NCI-H510A (cell line): Measurements from ENCODE around the gene BCORL1.
A peak's percentile ranks its signal among the peaks of the same experiment; 100 is the strongest.

Experiments
- DNase-seq: peaks from one replicate; lab custom pipeline; 2025; lab: John Stamatoyannopoulos, UW

BCORL1 gene

DNA sequence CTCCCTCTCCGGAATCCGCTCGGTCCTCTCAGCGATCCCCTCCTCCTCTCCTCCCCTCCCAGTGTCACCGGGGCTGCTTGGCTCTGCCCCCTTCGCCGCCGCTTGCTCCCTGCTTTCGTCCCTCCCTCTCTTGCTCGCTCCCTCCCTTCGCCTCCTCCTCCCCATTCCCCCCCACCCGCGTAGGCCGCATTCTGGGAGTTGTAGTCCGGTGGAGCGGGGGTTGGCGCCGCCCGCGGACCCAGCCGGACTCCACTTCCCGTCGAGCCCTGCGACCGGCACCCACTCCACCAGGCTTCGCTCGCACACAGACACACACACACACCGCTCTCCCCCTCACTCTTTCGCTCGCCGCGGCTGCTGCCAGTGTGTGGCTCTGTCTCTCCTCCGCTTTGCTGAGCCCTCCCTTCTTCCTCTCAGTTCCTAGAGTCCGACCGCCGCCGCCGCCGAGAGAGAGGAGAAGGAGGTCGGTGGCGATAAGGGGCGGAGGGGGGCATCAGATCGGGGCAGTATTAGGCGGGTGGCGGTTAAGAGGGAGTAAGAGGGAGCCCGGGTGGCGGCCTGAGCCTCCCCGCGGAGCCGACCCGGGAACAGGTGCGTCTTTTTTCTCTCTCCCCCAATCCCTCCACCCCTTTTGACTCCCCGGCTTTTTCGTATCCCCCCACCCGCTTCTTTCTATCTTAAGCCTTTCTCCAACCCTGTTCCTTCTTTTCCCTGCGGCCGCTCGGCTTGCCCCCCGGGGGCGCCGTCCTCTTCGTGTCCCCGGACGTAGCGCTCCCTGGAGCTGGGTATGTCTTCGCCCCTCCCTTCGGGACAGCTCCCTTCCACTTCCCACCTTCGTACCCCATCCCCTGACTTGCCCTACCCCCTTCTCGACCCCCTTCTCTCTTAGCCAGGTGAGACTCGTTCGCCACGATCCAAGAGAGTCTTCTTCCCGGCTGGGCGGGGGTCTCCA, at the start of gene BCORL1:
Gene BCORL1 (plus strand): TSS at position 336 of the 952 bp plus-strand sequence. CDS start 22,597 bp downstream, outside the sequence.
- peak; percentile 89 for DNase-seq

DNA sequence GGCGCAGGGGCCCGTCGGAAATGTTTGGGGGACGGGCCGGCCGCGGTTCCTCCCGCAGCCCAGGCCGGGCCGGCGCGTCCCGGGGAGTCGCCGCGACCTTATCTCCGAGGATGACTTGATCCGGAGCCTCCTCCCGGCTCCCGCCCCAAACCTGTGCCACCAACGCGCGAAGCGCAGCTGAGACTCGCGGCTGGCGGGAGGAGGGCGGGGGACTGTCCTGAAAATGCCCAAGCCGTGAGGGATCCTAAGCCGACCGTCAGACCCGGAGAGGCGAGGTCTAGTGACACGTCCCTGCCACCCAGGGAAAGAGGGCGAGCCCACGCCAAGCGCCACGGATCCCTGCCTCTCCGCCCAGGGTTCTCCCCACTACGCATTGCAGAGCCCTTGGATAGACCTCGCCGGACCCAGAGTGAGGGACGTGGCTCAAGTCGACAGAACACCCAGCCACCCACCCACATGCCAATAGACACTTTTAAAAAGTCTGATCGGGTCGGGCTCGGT, 49.6 kb upstream of the BCORL1 start:
- DNase-seq = no peak

GRCh38 chrX:129933700-129934099, 48.7 kb upstream of the BCORL1 start:
- DNase-seq = no peak

- no peak for DNase-seq
Observed at GRCh38 chrX:129934461-129934860, 48.0 kb upstream of the BCORL1 start.

DNA sequence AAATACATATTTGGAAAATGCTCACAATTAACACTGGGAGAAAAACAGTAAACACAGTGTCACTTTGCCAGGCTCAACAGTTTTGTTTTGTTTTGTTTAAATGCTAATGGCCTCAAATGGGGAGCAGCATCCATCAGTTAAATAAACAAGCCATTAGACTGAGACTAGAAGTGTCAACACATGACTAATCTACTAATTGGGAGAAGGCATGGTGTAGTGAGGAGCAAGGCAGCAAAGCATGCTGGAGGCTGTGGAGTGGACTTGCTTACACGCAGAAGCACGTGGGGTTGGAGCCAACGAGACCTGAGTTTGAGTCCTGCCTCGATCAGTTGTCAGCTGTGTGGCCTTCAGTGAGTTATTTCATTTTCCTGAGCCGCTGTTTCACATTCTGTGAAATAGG, 47.5 kb upstream of the BCORL1 start:
- DNase-seq = no peak

- no peak for DNase-seq
Observed at GRCh38 chrX:129938081-129938480, 44.4 kb upstream of the BCORL1 start.

- peak; percentile 27 for DNase-seq
Observed at GRCh38 chrX:129939986-129940385, 42.4 kb upstream of the BCORL1 start.

DNA sequence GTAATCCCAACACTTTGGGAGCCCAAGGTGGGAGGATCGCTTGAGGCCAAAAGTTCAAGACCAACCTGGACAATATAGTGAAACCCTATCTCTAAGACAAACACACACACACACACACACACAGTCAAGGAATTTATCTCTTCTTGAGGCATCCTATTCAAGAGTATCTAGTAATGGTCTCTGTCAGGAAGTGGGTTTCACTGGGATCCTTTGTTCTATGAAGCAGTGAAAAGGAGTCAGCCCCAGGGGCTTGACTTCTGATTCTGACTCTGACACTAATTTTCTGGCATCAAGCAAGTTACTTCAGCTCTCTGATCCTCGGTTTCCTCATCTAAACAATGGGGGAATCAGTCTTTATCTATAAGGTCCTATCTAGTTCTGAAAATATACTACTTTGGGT, 41.7 kb upstream of the BCORL1 start:
- no peak for DNase-seq

- DNase-seq = no peak
Observed at GRCh38 chrX:129945131-129945530, 37.3 kb upstream of the BCORL1 start.

DNA sequence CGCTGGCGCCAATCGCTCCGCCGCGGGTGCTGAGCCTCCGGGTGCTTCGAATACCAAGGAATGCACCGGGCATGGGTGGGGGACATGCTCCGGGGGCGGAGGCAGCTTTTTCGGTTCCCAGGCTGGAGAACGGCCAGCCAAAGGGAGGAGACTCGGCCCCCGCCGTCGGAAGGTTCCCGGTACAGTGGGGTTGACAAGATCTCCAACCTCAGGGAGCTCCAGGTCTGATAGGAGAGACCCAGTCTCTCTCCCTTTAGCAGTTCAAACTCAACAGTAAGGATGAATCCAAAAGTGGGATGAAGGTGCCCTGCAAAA, 29.1 kb upstream of the BCORL1 start:
- no peak for DNase-seq

GRCh38 chrX:129953881-129954280, 28.6 kb upstream of the BCORL1 start:
- DNase-seq = no peak

- no peak for DNase-seq
Observed at GRCh38 chrX:129954804-129955203, 27.6 kb upstream of the BCORL1 start.

DNA sequence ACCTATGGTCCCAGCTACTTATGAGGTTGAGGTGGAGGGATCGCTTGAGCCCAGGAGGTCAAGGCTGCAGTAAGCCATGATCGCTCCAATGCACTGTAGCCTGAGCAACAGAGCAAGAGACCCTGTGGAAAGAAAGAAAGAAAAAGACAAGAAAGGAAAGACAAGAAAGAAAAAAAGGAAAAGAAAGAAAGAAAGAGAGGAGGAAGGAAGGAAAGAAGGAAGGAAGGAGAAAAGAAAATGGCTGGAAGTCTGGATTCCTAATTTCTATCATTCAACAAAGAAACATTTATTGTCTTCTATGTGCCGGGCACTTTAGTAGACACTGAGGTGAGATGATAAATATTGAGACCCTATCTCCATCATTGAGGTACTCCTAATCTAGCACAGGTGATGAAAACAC, 26.8 kb upstream of the BCORL1 start:
- no peak for DNase-seq

DNA sequence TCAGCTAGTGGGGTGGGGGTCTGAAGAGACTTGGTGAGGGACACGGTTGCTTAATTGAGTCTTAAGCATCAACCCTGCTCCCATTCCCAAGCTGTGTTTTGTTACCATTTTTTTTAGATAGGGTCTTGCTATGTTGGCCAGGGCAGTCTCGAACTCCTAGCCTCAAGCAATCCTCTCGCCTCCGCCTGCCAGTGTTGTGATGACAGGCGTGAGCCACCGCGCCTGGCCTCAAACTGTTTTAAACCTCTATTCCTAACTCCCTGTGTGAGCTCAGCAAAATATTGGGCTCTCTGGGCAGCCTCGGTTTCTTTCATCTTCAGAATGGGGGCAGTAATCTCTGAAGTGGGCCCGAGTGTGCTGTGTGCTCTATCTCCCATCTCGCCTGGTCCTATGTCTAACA, 26.3 kb upstream of the BCORL1 start:
- DNase-seq = no peak

DNA sequence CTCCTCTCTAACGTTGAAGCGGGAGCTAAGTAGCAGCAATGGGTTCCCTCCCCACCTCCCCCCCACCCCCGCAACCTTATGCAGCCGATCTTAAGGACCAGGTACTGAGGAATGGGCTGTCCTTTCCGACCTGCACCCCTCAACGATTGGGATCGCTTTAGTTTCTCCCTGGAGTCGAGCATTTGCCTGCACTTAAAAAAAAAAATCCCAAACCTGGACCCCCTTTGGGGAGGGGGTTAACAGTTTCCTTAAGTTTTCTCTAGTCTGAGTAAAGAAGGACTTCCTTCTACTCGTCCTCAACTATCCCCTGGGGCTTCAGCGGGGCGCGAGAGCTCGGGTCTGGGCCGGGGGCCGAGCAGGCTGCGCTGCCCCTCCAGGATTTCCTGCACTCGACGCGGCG, 25.7 kb upstream of the BCORL1 start:
- no peak for DNase-seq

DNA sequence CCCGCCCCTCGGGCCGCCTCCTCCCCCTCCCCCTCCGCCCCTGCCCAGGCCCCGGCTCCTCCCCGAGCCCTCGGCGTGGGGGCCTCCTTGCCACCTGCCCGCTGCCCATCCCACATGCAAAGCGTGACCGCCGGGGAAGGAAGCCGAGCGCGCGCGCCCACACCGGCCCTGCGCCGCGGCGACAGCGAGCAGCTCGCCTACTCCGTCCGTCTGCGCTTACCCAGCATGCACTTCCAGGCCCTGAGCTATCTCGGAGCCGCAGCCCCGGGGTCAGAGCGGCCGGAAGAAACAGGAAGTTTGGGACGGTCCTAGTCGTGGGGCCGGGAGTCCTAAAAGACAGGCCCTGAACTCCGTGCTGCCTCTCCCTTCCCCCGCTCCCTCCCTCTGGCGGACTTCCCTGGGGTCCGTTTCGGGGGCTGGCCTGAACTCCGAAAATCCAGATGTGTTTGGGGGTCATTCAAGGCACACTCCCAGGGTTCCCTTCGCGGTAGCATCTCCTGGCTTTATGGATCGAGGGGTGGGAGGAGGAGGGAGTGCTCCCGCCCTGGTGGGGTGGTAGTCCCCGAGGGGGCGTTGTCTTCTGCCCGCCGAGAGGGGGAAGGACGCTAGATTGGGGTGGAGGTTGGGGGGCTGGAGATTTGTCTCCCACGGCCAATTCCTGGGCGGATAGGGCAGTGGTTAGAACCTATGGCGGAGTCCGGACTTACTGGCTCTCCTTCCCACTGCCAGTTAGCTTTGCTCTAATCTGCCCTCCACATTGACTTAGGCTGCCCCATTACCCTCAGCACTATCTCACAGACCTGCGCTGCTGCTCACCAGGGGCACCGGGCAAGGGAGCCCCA, 25.0 kb upstream of the BCORL1 start:
- peak; percentile 84 for DNase-seq

GRCh38 chrX:129958083-129958465, 24.4 kb upstream of the BCORL1 start:
- DNase-seq = no peak

- no peak for DNase-seq
Observed at GRCh38 chrX:129958814-129959492, 23.5 kb upstream of the BCORL1 start.

- DNase-seq = peak; percentile 36
Observed at GRCh38 chrX:129959493-129959832, 23.0 kb upstream of the BCORL1 start.

- peak; percentile 54 for DNase-seq
Observed at GRCh38 chrX:129961180-129962083, 21.0 kb upstream of the BCORL1 start.

DNA sequence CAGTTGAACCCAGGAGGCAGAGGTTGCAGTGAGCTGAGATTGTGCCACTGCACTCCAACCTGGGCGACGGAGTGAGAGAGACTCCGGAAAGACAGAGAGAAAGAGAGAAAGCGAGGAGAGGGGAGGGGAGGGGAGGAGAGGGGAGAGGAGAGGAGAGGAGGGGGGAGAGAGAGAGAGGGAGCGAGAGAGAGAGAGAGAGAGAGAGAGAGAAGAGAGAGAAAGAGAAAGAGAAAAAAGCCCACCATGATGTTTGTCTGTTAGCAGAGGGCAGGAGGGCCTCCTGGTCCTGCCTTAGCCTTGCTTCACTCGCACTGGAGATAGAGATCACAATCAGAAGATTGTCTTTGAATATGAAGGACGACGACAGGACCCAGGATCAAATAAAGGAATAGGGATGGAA, 18.7 kb upstream of the BCORL1 start:
- DNase-seq = no peak
